Activated CD4-positive, alpha-beta T cell treated with anti-CD3 and anti-CD28 coated beads, Interleukin-10, Interleukin-2, amounts not matched to agents 100 ng/mL and 50 ng/mL, durations not matched to agents 16 hours and 8 hours (primary cell): ENCODE measurements around the gene ERICH2.

ENCODE experiments used
- DNase-seq: peaks from one replicate; pipeline ENCODE4 v3.0.0-alpha.2; 2020

ERICH2 gene

DNA sequence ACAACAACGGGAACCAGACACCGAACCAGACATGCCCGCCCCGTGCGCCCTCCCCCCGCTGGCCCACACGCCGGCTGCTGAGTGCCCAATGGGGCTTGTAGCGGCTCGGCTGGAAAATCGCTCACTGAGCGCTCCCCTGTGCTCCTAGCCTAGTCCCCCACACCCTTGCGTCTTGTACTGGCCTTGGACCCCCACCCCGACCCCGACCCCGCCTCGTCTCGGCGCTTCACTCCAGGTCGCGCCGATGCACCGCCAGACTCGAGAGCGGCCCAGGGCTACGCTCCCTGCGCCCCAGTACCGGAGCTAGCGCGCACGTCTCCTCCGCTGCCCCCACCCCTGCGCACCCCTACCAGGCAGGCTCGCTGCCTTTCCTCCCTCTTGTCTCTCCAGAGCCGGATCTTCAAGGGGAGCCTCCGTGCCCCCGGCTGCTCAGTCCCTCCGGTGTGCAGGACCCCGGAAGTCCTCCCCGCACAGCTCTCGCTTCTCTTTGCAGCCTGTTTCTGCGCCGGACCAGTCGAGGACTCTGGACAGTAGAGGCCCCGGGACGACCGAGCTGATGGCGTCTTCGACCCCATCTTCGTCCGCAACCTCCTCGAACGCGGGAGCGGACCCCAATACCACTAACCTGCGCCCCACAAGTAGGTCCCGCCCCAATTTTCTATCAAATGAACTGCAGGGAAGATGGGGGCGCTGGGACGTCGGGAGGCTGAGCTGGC is 48.0 kb downstream of the ERICH2 start:
- DNase-seq = peak; percentile 31

DNA sequence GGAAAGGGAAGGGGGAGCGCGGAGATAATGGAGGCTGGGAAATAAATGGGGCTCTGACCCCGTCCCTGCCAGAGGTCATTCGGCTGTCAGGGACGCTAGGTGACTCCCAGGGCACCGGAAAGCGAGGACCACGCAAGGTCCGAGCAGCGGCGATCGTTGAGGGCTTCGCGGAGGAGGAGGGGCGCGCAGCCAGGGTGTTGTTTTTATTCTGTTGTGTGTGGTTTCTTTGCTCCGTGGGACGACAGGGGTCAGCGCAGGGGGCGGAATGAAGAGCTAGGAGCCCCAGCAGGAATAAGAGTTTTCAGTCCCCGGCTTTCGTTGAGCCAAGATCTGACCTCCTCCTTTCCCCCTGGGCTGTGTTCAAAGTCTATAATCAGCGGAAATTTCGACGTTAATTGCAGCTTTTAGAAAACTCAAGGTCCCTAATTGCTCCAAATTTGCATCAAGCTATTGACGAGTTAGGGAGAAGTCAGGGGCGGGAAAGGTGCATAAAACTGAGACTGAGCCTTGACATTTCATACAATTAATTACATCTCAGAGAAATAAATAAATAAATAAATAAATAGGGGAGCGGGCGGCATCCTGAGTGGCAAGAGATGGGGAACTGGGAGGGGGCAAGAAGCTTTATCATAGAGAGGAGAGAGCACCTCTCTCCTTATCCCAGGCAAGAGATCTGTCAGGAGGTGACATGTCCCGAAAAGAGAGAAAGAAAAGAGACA is 48.7 kb downstream of the ERICH2 start:
- DNase-seq = no peak

DNA sequence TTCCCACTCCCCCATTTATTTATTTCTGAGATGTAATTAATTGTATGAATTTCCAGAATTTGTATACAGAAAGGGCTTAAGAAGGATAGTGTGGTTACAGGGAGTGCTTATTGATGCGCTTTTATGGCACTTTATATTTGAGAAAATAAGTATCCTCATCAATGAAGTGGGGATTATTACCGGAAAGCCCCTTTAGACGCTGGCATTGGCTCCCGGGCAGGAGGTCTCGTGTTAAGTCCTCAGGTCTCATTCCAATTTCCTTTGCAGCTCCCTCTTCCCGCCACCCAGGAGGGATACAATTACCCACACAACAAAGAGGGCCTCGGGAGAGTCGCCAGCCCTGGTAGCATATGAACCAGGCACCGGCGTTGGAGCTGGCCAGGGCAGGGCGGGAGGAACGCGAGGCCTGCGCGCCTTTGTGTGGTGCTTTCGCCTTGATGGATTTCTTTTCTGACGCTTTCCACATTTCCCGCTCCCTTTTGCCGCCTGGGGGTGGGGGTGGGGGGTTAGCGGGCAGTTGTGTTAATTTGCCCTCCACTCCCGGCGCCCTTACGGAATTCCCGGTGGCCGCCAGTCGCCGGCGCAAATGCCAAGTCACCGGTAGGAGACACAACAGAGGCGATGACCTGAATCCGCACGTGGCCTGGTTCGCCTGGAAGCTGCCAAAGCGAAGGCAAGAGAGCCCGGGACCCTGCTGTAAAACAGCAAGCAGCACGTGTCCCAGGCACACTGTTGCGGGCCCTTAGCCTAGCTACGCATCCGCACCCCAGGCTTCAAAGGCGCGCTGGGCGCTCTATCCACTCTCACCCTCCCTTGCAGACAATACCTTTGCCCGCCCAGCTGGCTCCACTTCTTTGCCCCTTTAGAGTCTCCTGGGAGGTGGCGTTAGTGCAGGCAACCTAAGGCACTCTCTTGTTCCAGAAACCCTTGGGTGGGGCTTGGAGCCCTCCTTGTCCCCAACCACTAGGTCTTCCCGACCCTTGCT is 49.8 kb downstream of the ERICH2 start:
- no peak for DNase-seq

DNA sequence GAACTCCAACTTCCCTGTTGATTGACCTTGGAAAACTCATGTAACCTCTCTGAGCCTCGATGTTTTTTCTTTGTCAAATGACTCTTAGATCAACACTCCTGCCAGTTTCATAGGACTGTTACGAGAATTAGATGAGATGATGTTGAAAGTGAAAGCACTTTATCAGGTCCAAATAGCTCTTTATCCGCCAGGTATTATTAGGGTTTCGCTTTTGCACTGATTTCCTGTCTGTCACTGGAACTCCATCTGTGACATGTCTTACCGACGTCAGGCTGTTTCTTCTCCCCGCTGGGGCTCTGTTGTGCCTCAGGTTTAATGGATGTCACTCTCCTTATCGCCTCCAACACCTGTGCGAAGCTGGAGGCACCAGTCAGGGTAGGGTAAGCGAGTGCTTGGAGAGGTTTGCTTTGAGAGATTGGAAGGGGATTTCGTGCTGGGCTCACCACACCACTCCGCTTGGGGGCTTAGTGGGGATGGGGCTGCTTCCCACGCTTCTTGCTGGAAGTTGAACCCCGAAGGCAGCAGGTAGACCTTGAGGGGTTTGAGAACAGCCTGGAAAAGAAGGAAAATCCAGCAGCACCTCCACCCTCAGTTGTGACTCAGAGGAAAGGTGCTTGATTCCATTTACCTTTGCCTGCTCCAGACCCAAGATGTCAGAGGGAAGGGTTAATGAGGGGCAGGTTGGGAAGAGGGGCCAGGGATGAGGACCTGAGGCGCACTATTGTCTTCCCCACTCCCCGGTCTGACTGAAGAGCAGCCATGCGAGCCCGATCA is 50.8 kb downstream of the ERICH2 start:
- peak; percentile 60 for DNase-seq

DNA sequence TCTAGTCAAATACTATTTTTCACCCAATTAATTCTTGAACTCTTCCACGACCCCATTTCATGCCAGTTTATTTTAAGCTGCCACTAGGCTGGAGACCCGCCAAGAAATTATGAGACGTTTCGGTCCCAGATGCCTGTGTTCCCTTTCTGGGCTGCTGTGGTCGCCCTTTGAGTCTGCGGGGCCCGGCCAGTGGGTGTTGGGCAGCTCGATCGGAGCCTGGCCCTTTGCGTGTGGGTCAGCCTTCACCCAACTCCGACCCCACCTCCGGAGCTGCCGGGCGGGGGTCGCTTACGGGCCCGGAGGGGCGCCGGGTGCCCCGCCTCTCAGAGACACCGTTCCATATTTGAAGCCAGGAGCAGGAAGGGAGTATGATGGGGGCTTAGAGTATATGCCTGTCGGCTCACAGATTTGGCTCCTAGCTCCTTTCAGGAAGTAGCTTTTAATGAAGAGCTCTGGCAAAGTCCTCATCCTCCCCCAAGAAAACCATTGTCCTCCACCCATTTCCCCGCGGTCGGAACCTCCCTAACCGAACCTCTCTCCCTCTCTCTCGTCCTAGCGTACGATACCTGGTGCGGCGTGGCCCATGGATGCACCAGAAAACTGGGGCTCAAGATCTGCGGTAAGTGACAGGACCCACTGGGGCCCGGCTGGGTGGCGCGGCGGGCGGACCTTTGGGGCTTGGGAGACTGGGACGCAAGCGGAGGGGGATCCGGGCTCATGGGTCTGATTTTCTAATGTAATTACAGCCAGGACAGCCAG is 51.5 kb downstream of the ERICH2 start:
- DNase-seq = no peak

DNA sequence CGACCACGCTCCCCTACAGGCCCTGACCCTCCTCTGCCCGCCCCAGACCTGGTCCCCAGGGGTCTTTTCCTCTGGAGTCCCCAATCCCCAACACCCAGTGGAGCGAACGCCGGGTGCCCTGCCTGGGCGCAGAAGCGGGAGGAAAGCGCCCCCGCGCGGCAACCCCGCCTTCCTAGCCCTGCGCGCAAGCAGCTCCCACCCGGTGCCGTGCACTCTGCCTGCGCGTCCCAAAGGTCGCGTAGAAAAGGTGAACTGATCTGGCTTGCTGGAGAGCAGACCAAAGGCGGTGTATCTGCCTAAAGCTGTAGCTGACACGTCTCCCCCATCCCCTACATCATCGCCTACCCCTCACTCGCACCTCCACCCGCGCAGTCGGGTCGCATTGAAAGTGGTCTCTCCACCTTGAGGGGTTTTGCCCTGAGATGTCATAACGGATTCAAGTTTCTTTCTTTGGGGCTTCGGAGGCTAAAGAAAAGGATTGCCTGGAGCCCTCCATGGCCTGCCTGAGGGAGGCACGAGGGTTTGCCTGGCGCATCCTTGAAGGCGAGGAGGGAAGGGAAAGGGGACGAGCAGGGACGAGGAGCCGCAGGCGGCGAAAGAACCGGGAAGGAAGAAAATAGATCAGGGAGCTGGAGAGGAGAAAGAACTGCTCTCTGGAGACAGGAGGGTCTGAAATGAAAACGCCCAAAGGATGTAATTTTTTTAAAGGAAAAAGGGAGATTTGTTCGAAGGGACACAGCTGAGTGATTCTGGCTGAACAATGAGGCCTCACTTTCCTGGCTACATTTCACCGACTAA is 52.3 kb downstream of the ERICH2 start:
- DNase-seq = peak; percentile 62

GRCh38 chr2:170823088-170823897 is 53.1 kb downstream of the ERICH2 start:
- no peak for DNase-seq

- no peak for DNase-seq
Observed at GRCh38 chr2:170823898-170824215, 53.7 kb downstream of the ERICH2 start.

DNA sequence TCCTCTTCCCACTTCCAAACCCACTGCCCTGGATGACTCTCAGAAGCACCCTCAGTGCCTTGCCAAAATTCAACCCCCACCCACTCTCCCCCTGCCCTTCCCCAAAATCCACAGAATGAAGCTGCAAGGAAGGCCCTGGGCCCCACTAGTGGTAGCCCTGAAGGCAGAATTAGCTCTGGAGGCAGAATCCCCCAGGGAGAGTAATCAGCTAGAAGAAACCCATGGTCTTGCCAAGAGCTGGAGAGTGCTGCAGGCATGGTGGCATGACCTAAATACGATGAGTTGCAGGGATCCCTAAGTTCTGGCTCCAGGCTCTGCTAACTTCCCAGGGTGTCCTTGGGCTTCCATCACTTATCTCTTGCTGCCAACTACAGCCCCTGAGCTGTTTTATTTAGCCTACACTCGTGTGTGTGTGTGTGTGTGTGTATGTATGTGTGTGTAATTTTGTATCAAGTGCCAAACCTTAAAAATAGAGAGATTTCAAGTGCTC is 54.4 kb downstream of the ERICH2 start:
- no peak for DNase-seq

GRCh38 chr2:170827841-170828532 is 57.8 kb downstream of the ERICH2 start:
- DNase-seq = no peak

- no peak for DNase-seq
Observed at GRCh38 chr2:170828533-170828916, 58.3 kb downstream of the ERICH2 start.

- no peak for DNase-seq
Observed at GRCh38 chr2:170829036-170829435, 58.9 kb downstream of the ERICH2 start.

GRCh38 chr2:170830166-170830565 is 60.0 kb downstream of the ERICH2 start:
- DNase-seq = no peak

DNA sequence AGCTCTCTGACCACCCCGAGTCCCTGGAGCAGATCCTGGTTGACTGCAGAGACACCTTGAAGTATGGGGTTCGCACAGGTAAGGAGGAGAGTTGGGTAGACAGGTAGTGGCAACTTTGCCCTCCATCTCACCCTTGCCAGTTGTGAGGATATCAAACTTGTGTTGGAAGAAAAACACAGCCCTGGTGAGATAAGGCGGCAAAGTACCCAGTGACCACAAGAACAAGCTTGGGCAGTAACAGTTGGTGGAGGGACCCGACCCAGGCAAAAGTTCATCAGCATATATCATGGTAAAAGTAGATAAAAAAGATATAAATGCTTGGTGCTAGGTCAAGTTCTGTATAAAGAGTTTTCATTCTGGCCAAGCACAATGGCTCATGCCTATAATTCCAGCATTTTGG is 60.9 kb downstream of the ERICH2 start:
- no peak for DNase-seq

GRCh38 chr2:170836027-170836426 is 65.8 kb downstream of the ERICH2 start:
- DNase-seq = no peak

- no peak for DNase-seq
Observed at GRCh38 chr2:170840717-170841210, 70.6 kb downstream of the ERICH2 start.

DNA sequence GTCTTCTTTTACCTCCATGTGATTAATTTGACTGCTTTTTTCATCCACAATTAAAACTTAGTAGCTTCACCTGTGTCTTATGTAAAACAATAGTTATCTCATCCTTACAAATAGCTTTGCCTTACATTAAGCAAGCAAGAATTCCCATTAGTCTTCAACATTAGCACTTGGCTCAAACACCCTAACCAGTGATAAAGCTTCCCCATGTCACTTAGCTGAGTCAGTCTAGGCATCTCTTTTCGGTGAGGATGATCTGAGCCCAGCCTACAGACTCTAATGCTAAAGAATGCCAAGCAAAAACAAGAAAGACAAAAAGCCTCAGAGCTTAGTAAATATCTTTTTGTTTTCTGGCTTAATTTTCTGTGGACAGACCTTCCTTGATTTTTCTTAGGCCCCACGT is 72.6 kb downstream of the ERICH2 start:
- DNase-seq = no peak

DNA sequence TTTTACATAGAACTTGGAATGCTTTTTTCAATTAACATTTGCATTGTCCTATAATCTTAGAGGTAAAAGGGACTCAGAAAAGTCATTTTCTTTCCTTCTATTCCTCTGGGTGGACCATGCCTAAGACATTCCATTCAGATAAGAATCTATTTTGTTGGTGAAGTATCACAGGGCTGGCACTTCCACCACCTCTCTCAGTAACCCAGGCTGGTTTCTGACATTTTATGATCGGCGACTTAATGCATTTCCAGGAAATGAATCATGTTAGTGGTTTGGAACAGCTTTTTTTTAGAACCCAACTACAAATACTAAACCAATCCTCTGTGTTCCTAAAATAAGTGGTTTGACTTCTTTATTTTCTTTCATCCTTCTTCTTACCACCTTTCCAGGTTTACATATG is 73.5 kb downstream of the ERICH2 start:
- DNase-seq = peak; percentile 55

DNA sequence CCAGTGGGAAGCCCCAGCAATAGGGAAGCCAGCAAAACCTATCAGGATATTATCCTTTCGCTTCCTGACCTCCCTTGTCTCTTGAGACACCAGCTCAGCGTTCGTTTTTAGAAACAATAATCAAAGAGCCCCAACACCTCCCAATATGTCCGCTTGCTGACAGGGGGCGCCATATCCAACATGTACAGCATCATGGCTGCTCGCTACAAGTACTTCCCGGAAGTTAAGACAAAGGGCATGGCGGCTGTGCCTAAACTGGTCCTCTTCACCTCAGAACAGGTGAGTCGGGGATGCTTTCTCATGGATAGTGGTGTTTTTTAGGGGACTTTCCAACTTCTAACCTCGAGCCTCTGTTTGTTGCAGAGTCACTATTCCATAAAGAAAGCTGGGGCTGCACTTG is 75.2 kb downstream of the ERICH2 start:
- peak; percentile 21 for DNase-seq
